ENCODE data around the gene GFOD1.

DNA sequence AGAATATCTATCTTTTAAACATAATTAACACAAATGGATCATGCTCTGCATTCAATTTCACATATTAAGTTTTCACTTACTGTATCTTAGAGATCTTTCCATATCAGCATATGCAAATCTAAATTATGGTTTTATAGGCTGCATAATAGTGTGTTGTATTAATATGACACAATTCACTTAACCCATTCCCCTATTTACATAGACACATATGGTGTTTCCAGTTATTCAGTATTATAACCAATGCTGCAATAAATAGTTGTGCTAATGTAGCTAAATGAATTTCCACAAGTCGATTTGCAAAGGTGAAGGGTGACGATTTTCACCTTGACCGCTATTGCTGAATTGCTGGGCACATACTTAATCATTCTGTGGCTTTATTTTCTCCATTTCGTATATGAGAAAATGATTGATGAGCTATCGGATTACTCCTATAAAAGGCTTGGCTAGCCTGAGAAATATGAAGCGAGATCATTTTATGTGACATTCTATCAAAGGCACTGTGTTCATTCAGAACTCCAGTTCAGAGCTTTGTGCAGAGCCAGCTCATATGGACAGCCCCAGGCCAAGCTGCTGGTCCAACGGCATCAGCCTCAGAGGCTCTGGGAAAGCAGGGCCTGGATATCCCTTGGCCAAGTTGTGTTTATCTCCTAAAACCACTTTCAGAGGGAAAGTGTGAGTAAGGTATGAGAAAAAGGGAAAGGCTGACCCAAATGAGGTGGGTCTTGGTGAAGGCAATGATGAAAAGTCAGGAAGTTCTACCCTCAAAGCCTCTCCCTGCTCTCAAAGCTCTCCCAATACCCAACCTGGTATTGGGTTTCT, 50.8 kb downstream of the GFOD1 start:
- TF ChIP-seq POLR2A (IDR thresholded peaks at IDR 0.05; ENCODE audit: low read depth, low read length): no peak
- no peak for TF ChIP-seq TAF1 (IDR thresholded peaks at IDR 0.05; ENCODE audit: borderline replicate concordance, low read depth, low read length)
- TF ChIP-seq POLR2AphosphoS5 (IDR thresholded peaks at IDR 0.05; ENCODE audit: low read depth, low read length): no peak

All from GM12892 (cell line).